Stimulated activated CD8-positive, alpha-beta memory T cell treated with anti-CD3 and anti-CD28 coated beads, Interleukin-7, amount 100 ng/mL, for 4 hours (primary cell): ENCODE measurements around the gene BHLHE41.

Experiments used
- DNase-seq, 2 donors: peaks; one replicate each; pipeline ENCODE4 v3.0.0-alpha.2; 2020; ENCODE audit warnings: low read depth in 2 of 2

BHLHE41 gene

DNA sequence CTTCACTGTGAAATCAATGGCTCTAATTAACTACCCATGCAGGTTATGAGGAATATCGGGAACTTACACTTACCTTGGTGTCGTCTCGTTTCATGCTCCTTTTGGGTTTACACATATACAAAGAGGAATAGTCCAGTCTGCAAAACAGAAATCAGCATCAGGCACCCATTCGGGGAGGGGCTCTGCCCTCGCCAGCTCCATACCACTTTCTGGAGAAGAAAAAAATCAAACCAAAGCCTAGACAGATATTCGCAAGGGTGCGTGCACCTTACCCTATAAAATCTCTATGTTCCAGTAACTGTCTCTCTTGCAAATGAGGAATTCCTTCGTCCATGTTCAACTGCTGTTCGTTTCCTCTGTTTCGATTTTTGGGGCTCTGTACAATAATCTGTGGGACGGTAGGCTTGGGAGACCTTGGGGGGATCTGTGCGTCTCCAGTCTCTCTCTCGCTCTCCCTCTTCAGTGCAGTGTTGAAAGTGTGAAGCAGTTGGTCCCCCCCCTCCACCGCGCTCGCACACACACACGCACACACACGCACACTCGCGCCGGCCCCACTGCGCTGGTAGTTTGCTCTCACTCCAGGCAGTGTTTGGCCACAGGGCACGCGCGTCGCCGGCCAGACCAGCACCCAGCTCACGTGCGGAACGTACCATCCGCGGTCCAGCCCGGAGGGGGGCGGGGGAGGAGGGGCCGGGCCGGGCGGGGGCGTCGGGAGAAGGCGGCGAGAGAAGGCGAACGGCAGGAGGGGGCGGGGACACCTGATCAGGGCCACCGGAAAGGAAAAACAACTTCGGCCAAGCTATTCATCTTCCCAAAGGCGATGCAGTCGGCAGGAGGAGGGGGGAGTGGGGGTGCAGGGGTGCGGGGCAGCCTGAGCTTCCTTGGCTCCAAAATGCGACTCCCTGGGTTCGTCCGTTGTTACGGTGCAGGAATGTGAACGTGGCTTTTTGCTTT, at the start of gene BHLHE41:
Gene BHLHE41 (minus strand): TSS at position 592 of the 954 bp plus-strand sequence. CDS start 258 bp downstream, at position 334.
- DNase-seq: no peak

GRCh38 chr12:26172946-26173552, 48.2 kb upstream of the BHLHE41 start:
- no peak for DNase-seq

DNA sequence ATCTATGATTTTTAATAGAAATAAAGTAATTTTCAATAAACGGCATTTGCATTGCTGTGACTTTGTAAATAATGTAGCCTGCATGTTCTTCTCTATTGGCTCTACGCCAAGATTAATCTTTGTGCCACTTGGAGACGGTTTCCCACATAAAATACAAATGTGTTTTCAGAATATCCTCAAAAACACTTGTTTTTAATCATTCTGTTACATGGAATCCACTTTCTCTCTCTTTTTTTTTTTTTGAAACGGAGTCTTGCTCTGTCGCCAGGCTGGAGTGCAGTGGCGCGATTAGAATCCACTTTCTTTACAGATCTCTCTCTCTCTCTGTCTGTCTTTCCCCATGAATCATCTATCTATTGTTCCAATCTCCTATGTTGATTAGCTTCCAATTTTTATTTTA, 47.7 kb upstream of the BHLHE41 start:
- no peak for DNase-seq

DNA sequence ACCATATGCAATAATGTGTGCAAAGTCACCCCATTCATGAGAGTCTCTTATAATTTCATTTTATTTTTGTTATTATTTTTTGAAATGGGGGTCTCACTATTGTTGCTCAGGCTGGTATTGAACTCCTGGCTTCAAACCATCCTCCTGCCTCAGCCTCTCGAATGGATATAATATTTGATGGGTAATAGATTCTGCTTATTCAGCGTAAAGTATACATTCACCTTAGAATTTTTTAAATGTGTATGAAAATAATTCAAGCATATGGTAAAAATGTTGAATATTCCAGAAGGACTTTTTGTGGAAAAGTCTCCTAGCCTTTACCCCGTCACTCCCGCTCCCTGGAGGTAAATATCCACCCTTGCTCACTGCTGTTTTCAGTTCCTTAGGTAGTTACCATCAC, 47.2 kb upstream of the BHLHE41 start:
- DNase-seq: no peak

GRCh38 chr12:26164118-26164517, 39.3 kb upstream of the BHLHE41 start:
- no peak for DNase-seq

DNA sequence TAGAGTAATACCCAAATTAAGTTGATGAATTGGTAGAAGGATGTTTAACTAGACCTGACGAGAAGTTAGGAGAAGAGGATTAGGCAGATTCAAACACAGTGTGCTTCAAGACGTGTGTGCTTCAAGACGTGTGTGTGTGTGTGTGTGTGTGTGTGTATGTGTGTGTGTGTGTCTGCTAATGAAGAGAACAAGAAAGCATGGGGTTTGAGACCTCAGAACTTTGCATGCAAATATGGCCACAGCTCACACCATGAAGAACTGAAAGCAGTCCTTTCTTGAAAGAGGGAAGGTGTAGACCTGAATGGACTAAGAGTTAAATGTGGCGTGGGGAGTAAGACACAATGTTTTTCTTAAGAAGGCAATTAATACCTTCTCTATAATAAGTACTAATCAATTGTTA, 38.1 kb upstream of the BHLHE41 start:
- DNase-seq: no peak

GRCh38 chr12:26162174-26162573, 37.3 kb upstream of the BHLHE41 start:
- DNase-seq: no peak

- no peak for DNase-seq
Measured at GRCh38 chr12:26158078-26158764, 33.4 kb upstream of the BHLHE41 start.

GRCh38 chr12:26157001-26157400, 32.2 kb upstream of the BHLHE41 start:
- DNase-seq: no peak

DNA sequence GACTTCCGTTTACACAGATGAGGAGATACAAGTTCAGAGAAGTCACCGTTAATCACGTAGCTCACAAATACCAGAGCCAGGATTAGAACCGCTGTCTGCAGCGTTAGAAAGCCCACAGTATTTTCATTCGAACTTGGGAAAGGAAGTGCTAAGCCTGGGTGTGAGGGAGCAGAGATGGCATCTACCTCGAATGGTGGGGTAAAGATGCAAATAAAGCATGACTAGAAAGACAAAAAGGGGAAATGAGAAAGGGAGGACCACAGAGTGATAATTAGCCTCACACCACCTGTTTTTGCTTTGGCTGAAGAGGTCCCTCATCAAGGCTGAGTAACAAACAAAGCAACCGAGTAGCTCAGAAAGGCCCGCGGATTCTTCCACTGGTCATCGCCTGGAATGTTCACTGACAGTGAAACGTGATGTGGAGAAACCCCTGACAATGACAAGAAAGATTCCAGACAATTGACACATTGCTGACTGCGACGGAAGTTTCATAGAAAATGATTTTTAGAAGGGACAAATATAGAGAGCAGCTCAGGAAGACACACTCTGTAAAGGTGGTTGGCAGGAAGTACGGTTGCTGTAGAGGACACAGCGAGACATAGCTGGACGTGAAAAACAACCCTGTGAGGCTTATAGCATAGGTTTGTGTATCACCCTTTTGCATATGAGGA, 31.5 kb upstream of the BHLHE41 start:
- no peak for DNase-seq

GRCh38 chr12:26153421-26154154, 28.8 kb upstream of the BHLHE41 start:
- DNase-seq: no peak

- DNase-seq: no peak
Measured at GRCh38 chr12:26152507-26153102, 27.8 kb upstream of the BHLHE41 start.

DNA sequence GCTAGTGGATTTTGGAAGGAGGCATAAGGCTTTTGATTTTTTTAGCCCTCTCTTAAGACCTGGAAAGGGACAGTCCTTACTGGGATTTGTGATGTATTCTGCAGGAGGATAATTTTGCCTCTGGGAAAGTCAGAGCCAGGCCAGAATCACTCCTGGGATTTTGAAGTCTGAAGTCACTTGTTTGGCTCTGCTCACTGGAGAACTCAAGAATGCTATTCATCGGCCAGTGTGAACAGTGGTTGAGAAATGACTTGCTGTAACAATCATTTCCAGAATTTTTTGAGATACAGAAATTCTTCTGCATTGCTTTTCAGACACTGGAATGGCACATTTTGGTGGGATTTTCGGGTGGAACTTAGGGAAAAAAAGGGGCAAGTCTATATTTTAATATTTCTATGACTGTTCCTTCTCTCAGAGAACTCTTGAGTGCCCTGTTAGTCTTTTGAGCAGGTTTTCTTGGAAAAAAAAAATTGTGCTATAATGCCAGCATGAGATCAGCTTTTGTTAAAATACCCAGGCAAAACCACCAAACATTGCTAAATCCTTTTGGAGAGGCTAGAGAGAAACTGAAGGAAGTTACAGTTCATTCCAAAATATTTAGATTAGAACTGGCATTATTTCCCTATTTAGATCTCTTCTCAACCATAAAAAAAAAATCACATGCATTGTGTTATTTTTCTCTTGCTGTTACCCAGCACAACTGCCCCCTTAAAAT, 26.1 kb upstream of the BHLHE41 start:
- no peak for DNase-seq

DNA sequence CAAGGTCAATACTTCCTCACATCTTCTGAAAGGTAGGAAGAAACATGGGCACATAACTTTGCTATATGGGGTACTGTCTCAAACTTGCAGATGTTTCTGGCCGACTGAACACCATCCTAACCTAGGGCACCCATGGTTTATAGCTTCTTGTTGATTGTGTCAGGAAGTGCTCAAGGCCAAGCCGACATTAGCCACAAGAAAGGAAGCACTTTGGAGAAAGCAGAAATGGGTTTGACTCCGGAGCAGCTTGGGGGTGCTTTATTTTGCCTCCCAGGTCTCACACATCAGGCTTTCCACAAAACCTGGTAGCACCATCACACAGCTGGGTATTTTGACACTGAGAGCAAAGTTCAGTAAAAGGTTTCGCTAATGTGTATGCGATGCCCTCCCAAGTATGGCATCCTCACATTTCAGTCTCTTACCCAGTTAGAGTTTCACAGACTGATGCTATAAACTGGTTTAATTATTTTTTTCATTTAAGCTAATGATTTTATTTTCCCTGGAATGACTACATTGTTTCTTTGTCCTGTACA, 25.2 kb upstream of the BHLHE41 start:
- no peak for DNase-seq

DNA sequence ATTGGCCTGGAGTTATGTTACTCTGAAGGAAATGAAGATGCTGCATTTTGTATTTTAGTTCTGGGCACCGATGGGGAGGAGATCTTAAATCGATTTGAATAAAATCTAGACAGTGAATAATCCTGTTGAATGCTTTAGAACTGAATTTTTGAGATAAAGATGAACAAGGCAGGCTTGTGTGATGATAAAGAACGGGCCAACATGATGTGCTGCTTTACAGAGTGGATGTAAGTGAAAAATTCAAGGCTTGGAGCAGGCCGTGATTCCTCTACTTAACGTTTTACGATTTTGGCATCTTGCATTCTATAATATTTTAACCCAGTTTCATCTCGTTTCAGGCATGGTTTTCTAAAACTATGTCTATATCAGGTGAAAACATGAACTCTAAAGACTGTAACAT, 23.5 kb upstream of the BHLHE41 start:
- DNase-seq: no peak

- no peak for DNase-seq
Measured at GRCh38 chr12:26143291-26143690, 18.5 kb upstream of the BHLHE41 start.

GRCh38 chr12:26138860-26139259, 14.0 kb upstream of the BHLHE41 start:
- DNase-seq: no peak

DNA sequence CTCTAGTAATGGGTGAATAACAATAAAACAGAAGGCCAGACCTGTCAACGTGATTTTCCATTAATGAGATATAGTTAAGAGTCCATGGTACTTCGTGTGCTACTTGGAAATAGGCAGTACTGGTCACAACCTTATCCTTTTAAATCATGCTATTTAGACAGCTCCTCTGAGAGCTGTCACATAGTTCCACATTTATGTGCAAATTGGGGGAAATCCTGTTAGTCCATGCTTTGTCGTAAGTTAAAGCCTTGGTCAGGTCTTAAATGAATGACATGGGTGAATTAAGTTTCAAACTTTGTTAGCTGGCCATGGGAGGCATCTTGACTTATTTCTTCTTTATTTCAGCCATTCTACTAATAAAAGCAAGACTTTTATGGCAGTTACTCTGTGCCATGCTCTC, 11.9 kb upstream of the BHLHE41 start:
- no peak for DNase-seq

DNA sequence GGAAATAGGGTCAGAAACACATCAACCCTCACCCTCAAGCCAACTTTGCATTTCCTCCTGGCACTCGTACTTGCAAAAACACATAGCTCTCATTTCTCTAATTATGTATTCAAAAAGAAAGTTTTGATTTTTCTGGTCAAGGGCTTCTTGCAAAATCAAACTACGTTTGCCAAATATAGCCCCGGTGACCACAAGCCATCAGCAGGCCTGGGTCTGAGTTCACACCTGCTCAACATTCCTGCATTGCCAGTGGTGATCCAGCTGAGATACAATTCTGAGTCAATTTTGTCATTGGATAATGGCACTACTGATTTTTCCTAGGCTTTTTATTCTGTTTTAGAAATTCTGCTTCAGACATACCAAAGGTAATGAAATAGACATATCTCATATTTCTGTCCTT, 10.7 kb upstream of the BHLHE41 start:
- no peak for DNase-seq

- DNase-seq: no peak
Measured at GRCh38 chr12:26135010-26135420, 10.2 kb upstream of the BHLHE41 start.
